ENCODE data around the gene COL23A1.

The COL23A1 gene

DNA sequence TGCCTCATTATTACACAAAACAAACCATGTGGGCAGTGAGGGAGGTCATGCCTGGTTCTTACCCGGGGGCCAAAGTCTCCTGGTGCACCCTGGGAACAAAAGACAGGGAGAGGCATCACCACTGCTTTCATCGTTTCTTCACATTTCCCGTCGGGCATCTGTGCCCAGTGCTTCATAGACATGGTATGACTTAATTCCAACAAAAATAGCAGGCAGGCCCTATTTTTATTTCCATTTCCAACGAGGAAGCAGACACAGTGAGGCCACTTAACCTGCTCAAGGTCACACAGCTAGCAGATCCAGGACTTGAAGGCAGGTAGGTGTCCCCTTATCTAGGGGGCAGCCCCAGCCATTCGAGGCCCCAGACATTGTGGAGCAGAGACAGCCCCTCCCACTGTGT is 322.9 kb downstream of the COL23A1 start:
- no peaks in the 10 kb centered on the region for H3K36me3 ChIP-seq (replicated peaks; ENCODE audit: low read depth, low read length)
- H3K27me3 ChIP-seq (ENCODE audit: low read depth, low read length): no peaks in the 10 kb centered on the region
- H3K4me3 ChIP-seq (ENCODE audit: low read length): no peak overlapping the region
- no peak overlapping the region for H3K4me2 ChIP-seq (ENCODE audit: low read length)
- TF ChIP-seq, protein P1, sequence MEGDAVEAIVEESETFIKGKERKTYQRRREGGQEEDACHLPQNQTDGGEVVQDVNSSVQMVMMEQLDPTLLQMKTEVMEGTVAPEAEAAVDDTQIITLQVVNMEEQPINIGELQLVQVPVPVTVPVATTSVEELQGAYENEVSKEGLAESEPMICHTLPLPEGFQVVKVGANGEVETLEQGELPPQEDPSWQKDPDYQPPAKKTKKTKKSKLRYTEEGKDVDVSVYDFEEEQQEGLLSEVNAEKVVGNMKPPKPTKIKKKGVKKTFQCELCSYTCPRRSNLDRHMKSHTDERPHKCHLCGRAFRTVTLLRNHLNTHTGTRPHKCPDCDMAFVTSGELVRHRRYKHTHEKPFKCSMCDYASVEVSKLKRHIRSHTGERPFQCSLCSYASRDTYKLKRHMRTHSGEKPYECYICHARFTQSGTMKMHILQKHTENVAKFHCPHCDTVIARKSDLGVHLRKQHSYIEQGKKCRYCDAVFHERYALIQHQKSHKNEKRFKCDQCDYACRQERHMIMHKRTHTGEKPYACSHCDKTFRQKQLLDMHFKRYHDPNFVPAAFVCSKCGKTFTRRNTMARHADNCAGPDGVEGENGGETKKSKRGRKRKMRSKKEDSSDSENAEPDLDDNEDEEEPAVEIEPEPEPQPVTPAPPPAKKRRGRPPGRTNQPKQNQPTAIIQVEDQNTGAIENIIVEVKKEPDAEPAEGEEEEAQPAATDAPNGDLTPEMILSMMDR (IDR thresholded peaks at IDR 0.05; ENCODE audit: low read depth, low read length): no peak
- TF ChIP-seq EZH2phosphoT487 (IDR thresholded peaks at IDR 0.05; ENCODE audit: low read depth): no peak
- H3K79me2 ChIP-seq (ENCODE audit: low read length): no peaks in the 10 kb centered on the region
- no peak overlapping the region for H3K9ac ChIP-seq (ENCODE audit: low read length)
- H4K20me1 ChIP-seq (ENCODE audit: insufficient read depth, low read length): no peaks in the 10 kb centered on the region
- H3K9me3 ChIP-seq (ENCODE audit: insufficient read depth, low read length): no peaks in the 10 kb centered on the region
- no peak overlapping the region for H2AFZ ChIP-seq (ENCODE audit: low read depth, low read length)
- no peak overlapping the region for H3K27ac ChIP-seq (ENCODE audit: low read length)
- H3K4me1 ChIP-seq (ENCODE audit: low read length): no peaks in the 10 kb centered on the region

DNA sequence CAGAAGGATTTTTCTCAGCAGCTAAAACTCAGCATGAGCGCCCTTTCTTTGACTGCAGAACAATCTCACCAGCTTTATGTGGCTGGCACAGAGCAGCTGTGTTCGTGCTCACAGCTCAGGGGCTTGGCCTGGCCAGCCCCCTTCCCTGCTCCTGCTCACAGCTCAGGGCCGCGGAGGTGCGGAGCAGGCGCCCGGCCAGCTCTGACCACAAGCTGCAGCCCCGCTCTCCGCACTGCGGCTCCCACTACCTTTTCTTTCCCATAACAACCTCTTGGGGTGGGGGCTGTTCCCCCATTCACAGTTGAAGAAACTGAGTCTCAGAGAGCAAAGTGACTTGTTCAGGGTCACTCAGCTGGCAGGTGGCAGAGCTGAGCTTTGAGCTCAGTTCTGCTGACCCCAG is 323.6 kb downstream of the COL23A1 start:
- Histone ChIP-seq H3K4me1 (ENCODE audit: low read length) (no peaks in the 10 kb centered on the region), H3K4me3 (ENCODE audit: low read length) (no peak overlapping the region), H3K36me3 (replicated peaks; ENCODE audit: low read depth, low read length) (no peaks in the 10 kb centered on the region), H4K20me1 (ENCODE audit: insufficient read depth, low read length) (no peaks in the 10 kb centered on the region), H3K27me3 (ENCODE audit: low read depth, low read length) (no peaks in the 10 kb centered on the region), H3K4me2 (ENCODE audit: low read length) (no peak overlapping the region), H3K27ac (ENCODE audit: low read length) (no peak overlapping the region), H3K79me2 (ENCODE audit: low read length) (no peaks in the 10 kb centered on the region), H3K9me3 (ENCODE audit: insufficient read depth, low read length) (no peaks in the 10 kb centered on the region), H2AFZ (ENCODE audit: low read depth, low read length) (no peak overlapping the region), H3K9ac (ENCODE audit: low read length) (no peak overlapping the region)
- no peak for TF ChIP-seq EZH2phosphoT487 (IDR thresholded peaks at IDR 0.05; ENCODE audit: low read depth)
- TF ChIP-seq, protein P1 (IDR thresholded peaks at IDR 0.05; ENCODE audit: low read depth, low read length): no peak

DNA sequence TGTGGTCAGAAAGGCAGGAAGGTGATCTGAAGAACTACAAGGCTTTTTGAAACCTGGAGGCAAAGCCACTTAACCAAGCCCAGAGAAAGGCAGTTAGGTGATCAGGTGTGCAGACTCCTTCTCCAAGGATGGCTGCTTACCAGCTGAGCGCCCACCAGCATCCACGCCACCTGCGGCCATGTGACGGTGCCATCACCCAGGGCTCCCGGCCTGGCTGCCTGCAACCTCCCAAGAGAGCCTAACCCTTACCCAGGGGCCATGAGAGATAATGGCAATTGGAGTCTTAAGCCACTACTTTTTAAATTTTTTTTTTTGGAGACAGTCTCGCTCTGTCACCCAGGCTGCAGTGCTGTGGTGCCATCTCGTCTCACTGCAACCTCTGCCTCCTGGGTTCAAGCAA is 324.4 kb downstream of the COL23A1 start:
- TF ChIP-seq, protein P1 (IDR thresholded peaks at IDR 0.05; ENCODE audit: low read depth, low read length): no peak
- TF ChIP-seq EZH2phosphoT487 (IDR thresholded peaks at IDR 0.05; ENCODE audit: low read depth): no peak
- H3K27ac ChIP-seq (ENCODE audit: low read length): no peak overlapping the region

DNA sequence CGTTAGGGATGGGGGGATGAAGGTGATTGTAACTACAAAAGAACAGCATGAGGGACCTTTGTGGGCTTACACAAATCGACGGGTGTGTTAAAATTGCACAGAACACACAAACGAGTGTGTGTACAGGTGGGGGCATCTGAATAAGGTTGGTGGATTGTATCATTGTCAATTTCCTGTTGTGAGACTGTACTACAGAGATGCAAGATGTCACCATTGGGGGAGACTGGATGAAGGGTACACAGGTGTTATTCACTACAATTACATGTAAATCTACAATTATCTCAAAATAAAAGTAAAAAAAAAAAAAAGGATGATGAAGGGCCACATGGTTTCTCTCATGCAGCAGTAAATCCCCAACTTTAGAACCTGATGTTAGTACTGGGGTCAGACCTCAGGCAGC is 326.1 kb downstream of the COL23A1 start:
- Histone ChIP-seq H3K27ac (ENCODE audit: low read length) (no peak overlapping the region), H3K4me2 (ENCODE audit: low read length) (no peak overlapping the region), H3K9me3 (ENCODE audit: insufficient read depth, low read length) (no peaks in the 10 kb centered on the region), H3K27me3 (ENCODE audit: low read depth, low read length) (no peaks in the 10 kb centered on the region), H3K4me3 (ENCODE audit: low read length) (no peak overlapping the region), H3K9ac (ENCODE audit: low read length) (no peak overlapping the region), H3K4me1 (ENCODE audit: low read length) (no peaks in the 10 kb centered on the region), H4K20me1 (ENCODE audit: insufficient read depth, low read length) (no peaks in the 10 kb centered on the region), H2AFZ (ENCODE audit: low read depth, low read length) (no peak overlapping the region), H3K79me2 (ENCODE audit: low read length) (no peaks in the 10 kb centered on the region), H3K36me3 (replicated peaks; ENCODE audit: low read depth, low read length) (no peaks in the 10 kb centered on the region)
- TF ChIP-seq, protein P1 (IDR thresholded peaks at IDR 0.05; ENCODE audit: low read depth, low read length): no peak
- no peak for TF ChIP-seq EZH2phosphoT487 (IDR thresholded peaks at IDR 0.05; ENCODE audit: low read depth)

More for the DNA sequence above, 324.4 kb downstream of the COL23A1 start:
- Histone ChIP-seq H4K20me1 (ENCODE audit: insufficient read depth, low read length) (no peaks in the 10 kb centered on the region), H3K36me3 (replicated peaks; ENCODE audit: low read depth, low read length) (no peaks in the 10 kb centered on the region), H3K9ac (ENCODE audit: low read length) (no peak overlapping the region), H3K27me3 (ENCODE audit: low read depth, low read length) (no peaks in the 10 kb centered on the region), H3K4me3 (ENCODE audit: low read length) (no peak overlapping the region), H3K4me1 (ENCODE audit: low read length) (no peaks in the 10 kb centered on the region), H3K4me2 (ENCODE audit: low read length) (no peak overlapping the region), H2AFZ (ENCODE audit: low read depth, low read length) (no peak overlapping the region), H3K9me3 (ENCODE audit: insufficient read depth, low read length) (no peaks in the 10 kb centered on the region), H3K79me2 (ENCODE audit: low read length) (no peaks in the 10 kb centered on the region)

Measured in OCI-LY3 (cell line).